Measurements from ENCODE around the gene C4BPB. TPM values are rescaled to one million over a fixed set of nuclear protein-coding genes. Genes with fewer than 3 reads are reported as not detected.

C4BPB gene
- total RNA-seq, 1 experiment from 2014 or later, result not detected

GRCh38 chr1:207070811-207071210 is 17.8 kb upstream of the C4BPB start:
- Histone ChIP-seq H2AK5ac (ENCODE audit: insufficient read length, low read length) (no peak overlapping the region), H4K8ac (replicated peaks; ENCODE audit: insufficient read length, low read depth, low read length) (no peak overlapping the region), H3K23ac (ENCODE audit: insufficient read length, low read depth, low read length) (no peak overlapping the region), H3K14ac (ENCODE audit: insufficient read depth, low read length) (no peak overlapping the region), H4K5ac (ENCODE audit: insufficient read length, low read depth, low read length) (no peak overlapping the region), H2BK120ac (ENCODE audit: low read depth, low read length, poor library complexity, severe bottlenecking) (no peak overlapping the region), H3K23me2 (ENCODE audit: insufficient read length, low read depth, low read length, poor library complexity, severe bottlenecking) (no peaks in the 10 kb centered on the region), H2BK12ac (ENCODE audit: insufficient read length, low read depth, low read length) (no peak overlapping the region), H2BK15ac (ENCODE audit: low read depth, low read length) (no peak overlapping the region), H3K79me1 (ENCODE audit: insufficient read depth, low read depth, low read length, poor library complexity, severe bottlenecking) (no peaks in the 10 kb centered on the region), H3K18ac (ENCODE audit: insufficient read length, low read depth, low read length) (no peak overlapping the region), H3K27ac (ENCODE audit: insufficient read length, low read depth, low read length) (no peak overlapping the region), H3K4me1 (ENCODE audit: insufficient read depth, low read length) (no peaks in the 10 kb centered on the region), H3K56ac (ENCODE audit: insufficient read length, low read depth, low read length) (no peak overlapping the region), H3K27me3 (ENCODE audit: insufficient read depth, low read length) (no peaks in the 10 kb centered on the region), H3K79me2 (ENCODE audit: insufficient read depth, low read length) (no peaks in the 10 kb centered on the region), H2BK20ac (ENCODE audit: low read depth, low read length, poor library complexity, severe bottlenecking) (no peak overlapping the region), H3K4ac (ENCODE audit: low read depth, low read length) (no peak overlapping the region), H3K9ac (ENCODE audit: extremely low read depth, insufficient read length, low read length) (no peak overlapping the region), H4K91ac (ENCODE audit: insufficient read length, low read depth, low read length) (no peak overlapping the region), H4K20me1 (ENCODE audit: control insufficient read depth, insufficient read depth, insufficient read length) (no peaks in the 10 kb centered on the region), H3K4me2 (ENCODE audit: insufficient read depth, insufficient read length, low read length) (no peak overlapping the region), H2AFZ (ENCODE audit: low read length) (no peak overlapping the region), H3K9me3 (ENCODE audit: control insufficient read depth, low read depth, low read length) (no peaks in the 10 kb centered on the region), H2BK5ac (ENCODE audit: insufficient read length, low read length) (no peak overlapping the region), H3T11ph (ENCODE audit: low read length) (no peak overlapping the region)
- Mint-ChIP-seq H3K27ac (peak overlapping the region in 1 of 3 experiments; percentile 47; a peak in 1 of 7 replicates), H3K4me3 (no peak overlapping the region), H3K36me3 (ENCODE audit: insufficient read depth in 1 of 3, low read depth in 3 of 3) (peaks cover 4 to 26% (median 25%) of the 10 kb centered on the region in 3 experiments; a peak in 6 of 7 replicates), H3K4me1 (no peaks in the 10 kb centered on the region), H3K27me3 (ENCODE audit: low read depth) (no peaks in the 10 kb centered on the region), H3K9me3 (no peaks in the 10 kb centered on the region)
- TF ChIP-seq CTCF (conservative IDR thresholded peaks at IDR 0.05), result no peak
- DNase-seq, result no peak
- no CpG with 5 or more reads among the region's 4 CpGs for WGBS (ENCODE audit: extremely low coverage, insufficient read length, low lambda C conversion rate)
